ENCODE measurements around the gene RPL7A. TPM values are rescaled to one million over a fixed set of nuclear protein-coding genes. Genes with fewer than 3 reads are reported as not detected.

Gene RPL7A
- total RNA-seq, 1 donor from 2014 or later, result 1,772 TPM

DNA sequence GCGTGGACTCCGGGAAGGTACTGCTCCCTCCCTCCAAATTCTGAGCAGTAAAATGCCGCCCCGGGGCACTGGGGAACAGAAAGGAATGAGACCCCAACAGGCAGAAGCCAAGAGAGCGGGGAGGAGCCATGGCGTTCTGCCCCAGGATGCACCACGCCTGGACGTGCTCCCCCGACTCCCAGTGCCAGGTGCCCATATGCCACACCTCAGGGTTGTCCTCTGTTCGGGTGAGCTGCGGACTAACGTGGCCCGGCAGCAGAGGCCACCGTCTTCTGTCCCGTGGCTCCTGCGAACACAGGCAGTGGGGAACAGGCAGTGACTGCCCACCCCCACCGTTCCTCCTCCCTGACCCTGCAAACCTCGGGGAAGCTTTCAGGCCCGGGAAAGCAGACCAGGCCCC is 16.8 kb upstream of the RPL7A start:
- H3K27ac Mint-ChIP-seq (ENCODE audit: unreplicated experiment), result no peak overlapping the region
- peaks cover 23% of the 10 kb centered on the region for H3K36me3 Mint-ChIP-seq (ENCODE audit: unreplicated experiment)
- peaks cover 15% of the 10 kb centered on the region for H3K4me1 Mint-ChIP-seq (ENCODE audit: unreplicated experiment)
- no peaks in the 10 kb centered on the region for H3K27me3 Mint-ChIP-seq (ENCODE audit: unreplicated experiment)
- TF ChIP-seq CTCF (IDR thresholded peaks at IDR 0.05), result no peak
- H3K9me3 Mint-ChIP-seq (ENCODE audit: unreplicated experiment), result no peaks in the 10 kb centered on the region
- no peak for DNase-seq (ENCODE audit: extremely low spot score, unreplicated experiment)
- H3K4me3 Mint-ChIP-seq (ENCODE audit: unreplicated experiment), result no peak overlapping the region

GRCh38 chr9:133331641-133332380 is 16.2 kb upstream of the RPL7A start:
- Mint-ChIP-seq H3K9me3 (ENCODE audit: unreplicated experiment) (no peaks in the 10 kb centered on the region), H3K27me3 (ENCODE audit: unreplicated experiment) (no peaks in the 10 kb centered on the region), H3K36me3 (ENCODE audit: unreplicated experiment) (peaks cover 23% of the 10 kb centered on the region), H3K4me3 (ENCODE audit: unreplicated experiment) (no peak overlapping the region), H3K27ac (ENCODE audit: unreplicated experiment) (no peak overlapping the region), H3K4me1 (ENCODE audit: unreplicated experiment) (peaks cover 19% of the 10 kb centered on the region)
- no peak for DNase-seq (ENCODE audit: extremely low spot score, unreplicated experiment)
- no peak for TF ChIP-seq CTCF (IDR thresholded peaks at IDR 0.05)

- Mint-ChIP-seq H3K4me3 (ENCODE audit: unreplicated experiment) (no peak overlapping the region), H3K9me3 (ENCODE audit: unreplicated experiment) (no peaks in the 10 kb centered on the region), H3K27ac (ENCODE audit: unreplicated experiment) (no peak overlapping the region), H3K27me3 (ENCODE audit: unreplicated experiment) (no peaks in the 10 kb centered on the region), H3K4me1 (ENCODE audit: unreplicated experiment) (peaks cover 19% of the 10 kb centered on the region), H3K36me3 (ENCODE audit: unreplicated experiment) (peaks cover 23% of the 10 kb centered on the region)
- no peak for DNase-seq (ENCODE audit: extremely low spot score, unreplicated experiment)
- TF ChIP-seq CTCF (IDR thresholded peaks at IDR 0.05), result no peak
These were observed 15.7 kb upstream of the RPL7A start for GRCh38 chr9:133332381-133332730.

DNA sequence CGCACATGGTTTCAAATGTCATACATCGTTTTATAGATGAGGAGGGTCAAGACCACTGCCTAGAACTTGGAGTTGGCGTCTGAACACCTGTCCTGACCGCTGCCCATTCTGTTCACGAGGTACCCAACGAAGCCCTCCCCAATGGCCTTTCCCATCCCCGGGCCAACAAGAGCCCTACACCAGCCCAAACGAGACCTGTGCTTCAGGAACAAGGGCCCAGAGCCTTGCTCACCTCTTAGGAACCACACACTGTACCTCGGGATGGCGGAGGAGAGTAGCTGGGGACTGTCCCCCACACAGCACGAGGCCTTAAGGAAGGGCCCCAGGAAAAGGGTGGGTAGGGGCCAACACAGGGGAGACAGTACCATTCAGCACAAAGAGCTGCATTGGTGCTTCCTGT is 15.0 kb upstream of the RPL7A start:
- no peak for DNase-seq (ENCODE audit: extremely low spot score, unreplicated experiment)
- Mint-ChIP-seq H3K4me3 (ENCODE audit: unreplicated experiment) (peak overlapping the region; percentile 14), H3K9me3 (ENCODE audit: unreplicated experiment) (no peaks in the 10 kb centered on the region), H3K27me3 (ENCODE audit: unreplicated experiment) (no peaks in the 10 kb centered on the region), H3K27ac (ENCODE audit: unreplicated experiment) (no peak overlapping the region), H3K4me1 (ENCODE audit: unreplicated experiment) (peaks cover 19% of the 10 kb centered on the region), H3K36me3 (ENCODE audit: unreplicated experiment) (peaks cover 23% of the 10 kb centered on the region)
- TF ChIP-seq CTCF (IDR thresholded peaks at IDR 0.05), result no peak

DNA sequence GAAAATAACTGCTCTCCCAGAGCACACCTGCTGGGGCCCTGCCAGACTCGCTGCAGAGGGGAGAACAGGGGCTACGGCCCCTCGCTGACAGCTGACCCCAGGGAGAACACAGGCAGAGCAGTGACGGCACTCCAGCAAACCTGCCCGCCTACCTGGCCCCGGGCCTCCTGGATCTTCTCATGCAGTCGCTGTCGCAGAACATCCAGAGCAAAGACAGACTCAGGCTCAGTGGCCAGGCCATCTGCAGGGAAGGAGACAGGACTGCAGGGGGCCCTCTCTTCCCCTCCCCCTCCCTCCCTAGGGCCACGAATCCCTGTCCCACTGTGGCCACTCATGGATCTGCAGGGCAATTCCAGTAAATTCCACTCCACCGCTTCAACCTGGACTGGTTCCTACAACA is 14.5 kb upstream of the RPL7A start:
- Mint-ChIP-seq H3K4me1 (ENCODE audit: unreplicated experiment) (peaks cover 19% of the 10 kb centered on the region), H3K36me3 (ENCODE audit: unreplicated experiment) (peaks cover 23% of the 10 kb centered on the region), H3K27ac (ENCODE audit: unreplicated experiment) (no peak overlapping the region), H3K9me3 (ENCODE audit: unreplicated experiment) (no peaks in the 10 kb centered on the region), H3K27me3 (ENCODE audit: unreplicated experiment) (no peaks in the 10 kb centered on the region), H3K4me3 (ENCODE audit: unreplicated experiment) (peak overlapping the region; percentile 14)
- no peak for TF ChIP-seq CTCF (IDR thresholded peaks at IDR 0.05)
- DNase-seq (ENCODE audit: extremely low spot score, unreplicated experiment), result no peak

Data from osteocyte (in vitro differentiated cells).